SK-MEL-5 (cell line): ENCODE results near the gene MINAR2. TPM values are rescaled to one million over a fixed set of nuclear protein-coding genes. Genes with fewer than 3 reads are reported as not detected.

Experiments used
- DNase-seq: peaks from one replicate; pipeline ENCODE4 v3.0.0-alpha.2; 2016; ENCODE audit warnings: low read depth, low spot score
- in situ Hi-C: cut with HindIII; loops from 2 replicates; pipeline ENCODE4 v1.10.0; 2016; ENCODE audit warnings: low sequenced_read_pairs, high pct_unique_total_duplicates, low pct_unique_long_range_greater_than_20kb
- total RNA-seq: library from RNA; depleted of rRNA; stranded (reverse); fragments of >200 nt; shearing (Covaris generic); gene quantifications from 2 replicates; pipeline ENCODE4 v1.2.3, GENCODE V29; 2014; rRNA removed

MINAR2 gene
- total RNA-seq, 1 experiment from 2014 or later, result not detected

DNA sequence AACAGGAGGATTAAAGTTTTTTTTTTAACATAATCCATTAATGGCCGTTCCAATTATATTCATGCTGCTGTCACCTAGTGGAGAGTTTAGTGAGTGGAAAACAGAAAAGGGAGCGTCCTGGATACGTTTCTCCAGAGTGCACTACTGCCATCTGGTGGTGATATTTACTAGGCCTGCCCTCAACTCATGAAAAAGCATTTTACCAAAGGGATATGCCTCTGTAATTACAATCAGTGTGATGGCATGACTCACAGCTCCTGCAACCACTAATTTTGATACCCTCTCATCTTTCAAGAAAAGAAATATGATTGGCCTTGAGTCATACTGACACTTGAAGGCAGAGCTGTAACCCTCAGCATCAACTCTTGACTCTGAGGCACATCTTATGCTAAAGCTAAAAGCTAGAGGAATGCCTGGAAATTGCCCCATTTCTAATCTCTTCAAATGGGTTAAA, 20.1 kb downstream of the MINAR2 start:
- peak; percentile 92 for DNase-seq
- in situ Hi-C loops, result loop anchor here (25.0 kb wide), 1 partner anchor 106 kb away; no protein-coding TSS in a partner anchor

DNA sequence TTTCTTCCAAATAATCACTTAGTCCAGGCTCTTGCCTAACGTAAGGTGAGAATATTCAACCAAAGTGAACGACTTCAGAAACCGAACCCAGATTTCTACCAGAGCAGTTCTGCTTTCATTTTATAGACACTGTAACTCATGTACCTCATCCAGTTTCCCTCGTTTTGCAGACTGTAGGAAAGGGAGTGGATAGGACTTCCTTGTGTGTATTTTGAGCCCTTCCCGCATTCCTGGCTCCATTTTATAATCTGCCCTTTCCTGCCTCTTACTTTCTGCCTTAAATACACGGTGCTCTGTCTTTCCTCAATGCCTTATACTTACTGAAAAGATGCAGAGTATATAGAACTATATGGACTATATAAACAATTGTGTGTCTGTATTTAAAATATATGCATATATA, 20.8 kb downstream of the MINAR2 start:
- in situ Hi-C loops, result loop anchor here (25.0 kb wide), 1 partner anchor 106 kb away; no protein-coding TSS in a partner anchor
- DNase-seq, result no peak

DNA sequence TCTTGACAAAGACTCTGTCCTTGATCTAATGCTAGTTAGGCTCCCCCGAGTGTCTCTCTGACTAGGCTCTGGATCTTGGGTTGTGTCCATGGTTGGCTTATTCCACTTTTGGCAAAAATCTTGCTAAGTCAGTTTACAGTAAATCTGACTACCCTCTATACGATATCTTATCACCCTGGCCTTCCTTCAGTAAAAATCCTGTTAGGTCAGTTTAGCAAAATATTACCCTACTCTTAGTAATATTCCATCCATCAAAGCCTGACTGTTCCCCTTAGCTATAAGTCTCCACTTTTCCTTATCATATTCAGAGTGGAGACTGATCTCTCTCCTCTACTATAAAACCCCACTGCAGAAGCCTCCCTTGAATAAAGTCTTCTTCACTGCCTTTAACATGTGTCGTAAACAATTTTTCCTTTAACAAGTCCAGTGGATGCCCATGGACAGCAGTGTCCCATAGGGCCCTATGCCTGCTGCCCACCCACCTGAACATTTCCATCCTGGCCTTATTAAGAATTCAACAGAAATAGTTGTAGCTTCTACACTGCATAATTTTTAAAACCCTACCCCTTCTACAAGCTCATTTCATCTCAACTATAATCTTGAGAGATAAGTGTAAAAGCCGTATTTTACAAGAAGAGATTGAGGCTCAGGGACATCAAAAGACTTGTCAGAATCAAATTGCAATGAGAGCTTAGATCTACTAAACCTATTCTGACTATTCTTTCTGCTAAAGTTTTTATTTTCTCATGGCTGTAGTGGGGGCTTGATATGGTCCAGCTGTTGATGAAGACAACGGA, 22.3 kb downstream of the MINAR2 start:
- in situ Hi-C loops, result loop anchor here (25.0 kb wide), 1 partner anchor 108 kb away; no protein-coding TSS in a partner anchor
- DNase-seq, result no peak

DNA sequence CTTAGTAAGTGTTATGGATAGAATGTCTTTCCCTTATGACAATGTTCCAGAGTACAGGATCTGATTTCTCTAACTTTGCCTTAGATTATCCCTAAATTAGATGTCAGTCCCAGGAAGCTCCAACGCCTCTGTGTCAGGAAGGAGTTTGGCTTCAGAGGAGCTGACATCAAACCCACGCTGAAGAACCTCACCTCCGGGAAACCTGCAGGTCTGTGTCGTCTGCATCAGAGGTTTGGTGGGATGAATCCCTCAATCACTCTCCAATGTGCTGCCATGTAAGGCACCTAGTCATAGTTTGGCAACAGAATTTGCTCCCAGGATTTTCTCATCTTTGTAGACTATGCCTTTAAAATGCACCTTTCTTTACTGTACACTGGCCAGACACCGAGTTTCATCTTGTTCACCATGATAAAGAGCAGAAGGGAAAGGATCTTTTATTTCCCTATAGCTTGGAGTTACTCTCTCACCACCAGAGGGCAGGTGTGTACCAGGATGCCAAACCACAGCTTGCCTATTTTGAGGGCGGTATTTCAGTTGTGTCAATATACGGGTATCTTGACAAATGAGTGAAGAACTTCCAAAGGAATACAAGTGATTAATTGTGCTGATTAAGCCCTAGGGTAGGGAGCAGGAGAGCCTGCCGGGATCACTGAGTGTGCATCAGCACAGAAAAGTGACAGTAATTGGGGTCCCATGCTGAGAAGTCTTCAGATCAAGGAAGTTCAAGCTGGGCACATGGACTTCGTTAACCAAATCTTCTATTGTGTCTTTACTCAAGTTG, 23.4 kb downstream of the MINAR2 start:
- peak; percentile 79 for DNase-seq
- in situ Hi-C loops, result loop anchor here (25.0 kb wide), 1 partner anchor 109 kb away; no protein-coding TSS in a partner anchor

DNA sequence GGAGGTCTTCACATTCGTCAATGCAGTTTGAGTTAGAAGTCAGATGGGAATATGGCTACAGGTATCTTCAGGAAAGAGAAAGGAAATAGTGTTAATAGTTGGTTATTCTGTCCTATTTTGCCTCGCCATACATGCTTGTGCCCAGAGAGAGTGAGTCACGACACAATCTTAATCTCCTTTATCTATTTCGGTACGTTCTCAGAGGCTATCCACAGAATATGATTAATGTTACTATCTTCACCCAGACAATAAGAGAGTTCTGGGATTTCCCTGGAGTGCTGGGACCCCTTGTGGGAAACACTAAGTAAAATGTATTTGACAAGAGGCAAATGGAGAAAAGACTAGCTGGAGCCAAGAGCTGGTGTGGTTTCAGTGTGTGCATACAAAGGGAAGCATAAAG, 25.5 kb downstream of the MINAR2 start:
- in situ Hi-C loops, result loop anchor here (25.0 kb wide), 1 partner anchor 111 kb away; no protein-coding TSS in a partner anchor
- DNase-seq, result no peak

DNA sequence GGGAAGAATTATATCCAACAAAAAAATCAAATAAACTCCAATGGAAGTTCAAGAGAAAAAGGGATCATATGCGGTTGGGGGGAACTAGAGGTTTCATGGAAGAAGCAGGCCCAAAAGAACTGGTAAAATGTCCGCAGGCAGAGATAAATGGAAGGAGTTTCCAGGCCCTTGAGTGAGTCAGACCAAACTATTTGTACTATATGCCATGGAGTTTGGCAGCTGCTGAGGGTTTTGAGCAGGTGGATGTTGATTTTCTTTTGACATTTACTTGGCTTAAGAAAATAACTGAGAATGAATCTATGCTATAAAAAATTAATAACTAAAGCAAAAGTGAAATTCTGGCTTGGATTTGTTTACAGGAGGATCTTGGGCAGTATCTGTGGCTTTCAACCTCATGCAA, 33.7 kb downstream of the MINAR2 start:
- no peak for DNase-seq
- in situ Hi-C loops, result no loop called here

DNA sequence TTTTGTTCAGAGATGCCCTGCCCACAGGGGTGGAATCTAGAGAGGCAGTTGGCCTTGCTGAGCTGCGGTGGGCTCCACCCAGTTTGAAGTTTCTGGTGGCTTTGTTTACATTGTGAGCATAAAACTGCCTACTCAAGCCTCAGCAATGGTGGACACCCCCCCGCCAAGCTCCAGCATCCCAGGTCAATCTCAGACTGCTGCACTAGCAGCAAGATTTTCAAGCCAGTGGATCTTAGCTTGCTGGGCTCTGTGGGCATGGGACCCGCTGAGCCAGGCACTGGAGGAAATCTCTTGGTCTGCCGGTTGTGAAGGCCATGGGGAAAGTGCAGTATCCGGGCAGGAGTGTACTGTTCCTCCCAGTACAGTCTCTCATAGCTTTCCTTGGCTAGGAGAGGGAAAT, 55.5 kb downstream of the MINAR2 start:
- in situ Hi-C loops, result no loop called here
- DNase-seq, result no peak

DNA sequence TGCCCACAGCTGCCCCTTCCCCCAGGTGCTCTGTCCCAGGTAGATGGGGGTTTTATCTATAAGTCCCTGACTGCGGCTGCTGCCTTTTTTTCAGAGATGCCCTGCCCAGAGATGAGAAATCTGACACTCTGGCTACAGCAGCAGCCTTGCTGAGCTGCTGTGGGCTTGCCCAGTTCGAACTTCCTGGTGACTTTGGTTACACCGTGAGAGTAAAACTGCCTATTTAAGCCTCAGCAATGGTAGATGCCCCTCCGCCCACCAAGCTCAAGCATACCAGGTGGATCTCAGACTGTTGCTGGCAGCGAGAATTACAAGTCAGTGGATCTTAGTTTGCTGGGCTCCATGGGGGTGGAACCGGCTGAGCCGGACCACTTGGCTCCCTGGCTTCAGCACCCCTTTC, 56.8 kb downstream of the MINAR2 start:
- no peak for DNase-seq
- in situ Hi-C loops, result no loop called here

DNA sequence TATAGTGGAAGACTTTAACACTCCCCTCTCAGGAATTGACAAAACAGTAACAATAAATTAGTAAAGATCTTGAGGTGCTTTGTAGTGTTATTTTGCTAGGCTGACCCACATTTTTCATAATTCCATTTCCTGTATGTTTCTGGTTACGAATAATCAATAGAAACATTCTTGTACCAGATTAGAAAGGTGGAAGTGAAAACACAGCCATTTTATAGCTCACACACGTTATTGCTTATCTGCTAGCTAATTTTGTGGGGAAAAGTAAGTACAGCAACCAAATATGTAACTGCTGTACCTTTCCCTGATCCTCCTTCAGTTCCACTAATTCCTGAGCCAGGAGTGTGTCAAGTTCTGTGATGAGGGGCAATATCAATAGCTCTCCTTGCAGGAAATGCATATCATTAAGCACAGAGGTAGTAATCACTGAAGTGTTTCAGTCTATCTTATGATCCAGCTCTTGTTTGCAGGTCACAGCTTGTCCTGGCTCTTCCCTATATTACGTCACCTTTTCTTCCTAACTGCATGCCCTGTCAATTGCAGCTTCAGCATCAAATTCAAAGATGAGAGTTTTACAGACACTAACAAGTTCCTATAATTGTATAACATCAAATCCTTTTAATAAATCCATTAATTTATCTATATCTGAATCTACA, 59.4 kb downstream of the MINAR2 start:
- in situ Hi-C loops, result no loop called here
- DNase-seq, result no peak

Other genes with a start within 250 kb of the MINAR2 start
- 7.5 and 7.8 TPM in 2 replicates for gene CHSY3, start 156.4 kb downstream of the MINAR2 start, total RNA-seq